HCT116 (cell line): ENCODE measurements around the gene SMIM33.

Experiments used
- YY1 ChIP-seq: IDR thresholded peaks from 2 replicates; pipeline ENCODE4 v1.6.1; 2011; ENCODE audit warnings: low read length, low read depth, moderate library complexity, mild to moderate bottlenecking; ENCODE audit not compliant: insufficient replicate concordance; ENCODE audit errors: extremely low read depth
- ZFX ChIP-seq: fragments of 450-650 bp; IDR thresholded peaks from 2 replicates; pipeline ENCODE4 v1.6.1; 2017
- TF ChIP-seq, protein P1 (sequence below), 3 experiments: fragments of 200-600 bp in 1 of 3; sonication (generic) in 1 of 3; IDR thresholded peaks in 2 of 3; conservative IDR thresholded peaks in 1 of 3; 2 replicates each; pipeline ENCODE4 v1.5.1; 2012 to 2017; ENCODE audit warnings: low read depth in 2 of 3, low read length in 2 of 3, antibody characterized with exemption in 1 of 3, borderline replicate concordance in 1 of 3, control low read depth in 1 of 3, mild to moderate bottlenecking in 1 of 3, mixed read lengths in 1 of 3, mixed run types in 1 of 3, moderate library complexity in 1 of 3; ENCODE audit not compliant: insufficient read depth in 1 of 3

DNA sequence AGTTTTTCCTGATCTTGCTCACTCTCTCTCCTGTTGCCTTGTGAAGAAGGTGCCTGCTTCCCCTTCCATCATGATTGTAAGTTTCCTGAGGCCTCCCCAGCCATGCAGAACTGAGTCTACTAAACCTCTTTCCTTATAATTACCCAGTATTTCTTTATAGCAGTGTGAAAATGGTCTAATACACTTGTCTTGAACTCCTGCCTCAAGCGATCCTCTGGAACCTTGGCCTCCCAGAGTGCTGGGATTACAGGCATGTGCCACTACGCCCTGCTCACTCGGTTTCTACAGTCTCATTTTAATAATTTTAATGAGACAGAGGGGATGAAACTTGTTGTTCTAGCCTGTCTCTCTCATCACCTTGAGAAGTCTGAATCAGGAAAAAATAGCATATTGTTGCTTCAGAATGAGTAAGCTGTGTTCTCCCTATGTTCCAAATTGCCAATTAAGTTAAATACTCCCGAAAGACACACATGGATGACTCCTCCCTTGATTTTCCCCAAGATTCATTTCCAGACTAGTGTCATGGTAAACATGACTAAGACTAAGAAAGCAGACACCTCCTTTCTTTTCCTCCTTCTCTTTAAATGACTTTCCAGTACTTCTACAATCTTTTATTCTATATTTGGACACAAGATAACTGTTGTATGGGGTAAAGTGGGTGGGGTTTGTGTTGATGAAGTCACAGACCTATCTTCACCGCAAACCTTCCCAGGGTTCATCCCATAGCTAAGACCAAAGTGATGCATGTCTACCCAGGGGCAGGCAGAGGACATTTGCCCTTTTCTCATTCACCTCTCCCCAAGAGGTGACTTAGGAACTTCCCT is 23.6 kb upstream of the SMIM33 start:
- TF ChIP-seq ZFX (no peak), YY1 (no peak)
- TF ChIP-seq, protein P1, sequence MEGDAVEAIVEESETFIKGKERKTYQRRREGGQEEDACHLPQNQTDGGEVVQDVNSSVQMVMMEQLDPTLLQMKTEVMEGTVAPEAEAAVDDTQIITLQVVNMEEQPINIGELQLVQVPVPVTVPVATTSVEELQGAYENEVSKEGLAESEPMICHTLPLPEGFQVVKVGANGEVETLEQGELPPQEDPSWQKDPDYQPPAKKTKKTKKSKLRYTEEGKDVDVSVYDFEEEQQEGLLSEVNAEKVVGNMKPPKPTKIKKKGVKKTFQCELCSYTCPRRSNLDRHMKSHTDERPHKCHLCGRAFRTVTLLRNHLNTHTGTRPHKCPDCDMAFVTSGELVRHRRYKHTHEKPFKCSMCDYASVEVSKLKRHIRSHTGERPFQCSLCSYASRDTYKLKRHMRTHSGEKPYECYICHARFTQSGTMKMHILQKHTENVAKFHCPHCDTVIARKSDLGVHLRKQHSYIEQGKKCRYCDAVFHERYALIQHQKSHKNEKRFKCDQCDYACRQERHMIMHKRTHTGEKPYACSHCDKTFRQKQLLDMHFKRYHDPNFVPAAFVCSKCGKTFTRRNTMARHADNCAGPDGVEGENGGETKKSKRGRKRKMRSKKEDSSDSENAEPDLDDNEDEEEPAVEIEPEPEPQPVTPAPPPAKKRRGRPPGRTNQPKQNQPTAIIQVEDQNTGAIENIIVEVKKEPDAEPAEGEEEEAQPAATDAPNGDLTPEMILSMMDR (IDR thresholded peaks at IDR 0.05 in 2 of 3, conservative IDR thresholded peaks at IDR 0.05 in 1 of 3; ENCODE audit: borderline replicate concordance in 1 of 3, insufficient read depth in 1 of 3, low read depth in 2 of 3, low read length in 2 of 3), result no peak
